HepG2 (cell line): ENCODE measurements around the gene TFAP2E. TPM values are rescaled to one million over a fixed set of nuclear protein-coding genes. Genes with fewer than 3 reads are reported as not detected.
A peak's percentile ranks its signal among the peaks of the same experiment; 100 is the strongest.

ENCODE experiments used
- CENPBD1 ChIP-seq: sonication (generic); formaldehyde crosslinking; IDR thresholded peaks from 2 replicates; pipeline ENCODE4 v1.8.0; 2022; ENCODE audit warnings: missing genetic modification reagents, low read depth, mild to moderate bottlenecking, borderline replicate concordance
- DNMT1 ChIP-seq: sonication (generic); formaldehyde crosslinking; IDR thresholded peaks from 2 replicates; pipeline ENCODE4 v1.5.1; 2020; ENCODE audit warnings: mild to moderate bottlenecking, missing genetic modification reagents
- DR1 ChIP-seq: sonication (generic); formaldehyde crosslinking; IDR thresholded peaks from 2 replicates; pipeline ENCODE4 v1.8.0; 2021; ENCODE audit warnings: mild to moderate bottlenecking, missing genetic modification reagents, inconsistent platforms
- GATAD2A ChIP-seq: IDR thresholded peaks from 2 replicates; pipeline ENCODE4 v1.6.1; 2016
- GZF1 ChIP-seq: sonication (generic); formaldehyde crosslinking; IDR thresholded peaks from 2 replicates; pipeline ENCODE4 v1.5.1; 2020; ENCODE audit warnings: mild to moderate bottlenecking, missing genetic modification reagents
- HMG20A ChIP-seq: IDR thresholded peaks from 2 replicates; pipeline ENCODE4 v1.6.1; 2016; ENCODE audit warnings: borderline replicate concordance
- HMGA1 ChIP-seq: sonication (generic); formaldehyde crosslinking; conservative IDR thresholded peaks from 2 replicates; pipeline ENCODE4 v1.4.0; 2020; ENCODE audit warnings: missing genetic modification reagents
- ISL2 ChIP-seq: sonication (generic); formaldehyde crosslinking; IDR thresholded peaks from 2 replicates; pipeline ENCODE4 v1.5.0; 2020; ENCODE audit warnings: missing genetic modification reagents
- MEIS2 ChIP-seq: sonication (generic); formaldehyde crosslinking; IDR thresholded peaks from 2 replicates; pipeline ENCODE4 v1.9.0; 2021; ENCODE audit warnings: mild to moderate bottlenecking, missing genetic modification reagents
- MXI1 ChIP-seq: IDR thresholded peaks from 3 replicates; pipeline ENCODE4 v1.6.1; 2012; ENCODE audit warnings: low read depth, low read length, inconsistent platforms, borderline replicate concordance
- NCOA1 ChIP-seq: sonication (generic); formaldehyde crosslinking; IDR thresholded peaks from 2 replicates; pipeline ENCODE4 v1.9.0; 2021; ENCODE audit warnings: missing genetic modification reagents
- NONO ChIP-seq, 2 experiments: fragments of 450-650 bp in 1 of 2; sonication (generic) in 1 of 2; formaldehyde crosslinking in 1 of 2; IDR thresholded peaks in 1 of 2; conservative IDR thresholded peaks in 1 of 2; 2 replicates each; pipeline versions ENCODE4 v1.6.1 to v1.8.0; 2017 to 2022; ENCODE audit warnings: mild to moderate bottlenecking in 1 of 2, missing genetic modification reagents in 1 of 2, moderate library complexity in 1 of 2
- PAXIP1 ChIP-seq: sonication (generic); formaldehyde crosslinking; conservative IDR thresholded peaks from 2 replicates; pipeline ENCODE4 v1.4.0; 2020; ENCODE audit warnings: mild to moderate bottlenecking, missing genetic modification reagents, moderate library complexity
- SMAD9 ChIP-seq: sonication (generic); formaldehyde crosslinking; IDR thresholded peaks from 2 replicates; pipeline ENCODE4 v1.5.1; 2020; ENCODE audit warnings: mild to moderate bottlenecking, missing genetic modification reagents
- SOX6 ChIP-seq, 2 experiments: fragments of 450-650 bp in 1 of 2; sonication (generic) in 1 of 2; formaldehyde crosslinking in 1 of 2; IDR thresholded peaks; 2 replicates each; pipeline versions ENCODE4 v1.4.0 to v1.6.1; 2017 to 2020; ENCODE audit warnings: antibody characterized with exemption in 1 of 2, mild to moderate bottlenecking in 1 of 2, missing genetic modification reagents in 1 of 2
- ZBTB34 ChIP-seq: sonication (generic); formaldehyde crosslinking; IDR thresholded peaks from 2 replicates; pipeline ENCODE4 v1.8.0; 2022; ENCODE audit warnings: mild to moderate bottlenecking, missing genetic modification reagents
- ZKSCAN8 ChIP-seq: IDR thresholded peaks from 2 replicates; pipeline ENCODE4 v1.6.1; 2016; ENCODE audit warnings: borderline replicate concordance, missing genetic modification reagents, missing compliant biosample characterization
- ZNF441 ChIP-seq: sonication (generic); formaldehyde crosslinking; IDR thresholded peaks from 2 replicates; pipeline ENCODE4 v1.7.0; 2021; ENCODE audit warnings: missing genetic modification reagents, borderline replicate concordance
- ZNF451 ChIP-seq: sonication (generic); formaldehyde crosslinking; IDR thresholded peaks from 2 replicates; pipeline ENCODE4 v1.5.0; 2020; ENCODE audit warnings: mild to moderate bottlenecking, missing genetic modification reagents
- ZNF530 ChIP-seq: sonication (generic); formaldehyde crosslinking; IDR thresholded peaks from 2 replicates; pipeline ENCODE4 v1.5.0; 2020; ENCODE audit warnings: low read depth, mild to moderate bottlenecking, missing genetic modification reagents
- ZNF550 ChIP-seq: sonication (generic); formaldehyde crosslinking; IDR thresholded peaks from 2 replicates; pipeline ENCODE4 v1.4.0; 2020; ENCODE audit warnings: mild to moderate bottlenecking, missing genetic modification reagents, borderline replicate concordance
- ZNF7 ChIP-seq: IDR thresholded peaks from 2 replicates; pipeline ENCODE4 v1.6.1; 2016; ENCODE audit warnings: missing biosample characterization, missing genetic modification reagents
- ZNF788 ChIP-seq: sonication (generic); formaldehyde crosslinking; IDR thresholded peaks from 2 replicates; pipeline ENCODE4 v1.5.0; 2020; ENCODE audit warnings: mild to moderate bottlenecking, missing genetic modification reagents, borderline replicate concordance
- polyA plus RNA-seq, 8 experiments: library from polyadenylated mRNA; depleted of rRNA in 3 of 8; stranded (reverse) in 7 of 8; unstranded in 1 of 8; fragments of >200 nt; fragmentation: Illumina TruSeq in 4 of 8; extraction: Trizol in 4 of 8; gene quantifications; 2 replicates each; pipeline versions ENCODE4 v1.2.1 to v1.2.3, GENCODE V29; 2011 to 2016; ENCODE audit warnings: low read depth in 4 of 8, missing spikeins in 1 of 8, mixed read lengths in 1 of 8; ENCODE audit not compliant: insufficient read depth in 1 of 8
- total RNA-seq, 5 experiments: library from RNA; depleted of rRNA; stranded (reverse); fragments of >200 nt; fragmentation: Illumina TruSeq; extraction: Trizol; gene quantifications; 2 replicates each; pipeline ENCODE4 v1.2.3, GENCODE V29; 2016; ENCODE audit warnings: low read depth in 1 of 5
- TF ChIP-seq, protein P1 (sequence below): sonication (generic); formaldehyde crosslinking; IDR thresholded peaks from 2 replicates; pipeline ENCODE4 v1.5.0; 2020; ENCODE audit warnings: mild to moderate bottlenecking, missing genetic modification reagents

The TFAP2E gene
- total and polyA plus RNA-seq, 2 of the 13 experiments (the other 11 are each of a cell fraction or from before 2014, with no cell fraction given): 0.31 to 0.41 TPM

DNA sequence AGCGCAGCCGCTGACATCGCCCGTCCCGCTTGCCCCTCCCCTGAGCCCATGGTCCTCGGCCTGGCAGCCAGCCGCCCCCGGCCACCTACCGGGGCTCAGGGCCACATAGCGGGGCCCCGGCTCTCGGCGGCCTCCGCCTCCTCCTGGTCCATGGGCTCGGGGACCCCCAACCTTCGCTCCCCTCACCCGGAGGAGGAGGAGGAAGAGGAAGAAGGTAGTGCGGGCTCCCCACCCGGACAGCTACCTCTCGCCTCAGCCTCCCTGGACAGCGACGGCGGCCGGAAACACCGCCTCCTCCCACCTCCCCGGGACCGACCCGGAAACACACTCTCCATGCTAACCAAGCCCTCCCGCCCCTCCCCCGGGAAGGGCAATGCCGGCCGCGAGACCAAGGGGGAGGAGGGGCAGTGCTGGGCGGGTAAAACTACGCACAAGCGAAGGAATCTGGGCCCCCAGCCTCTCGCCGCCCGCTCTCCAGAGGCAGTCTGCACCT lies 15.9 kb upstream of the TFAP2E start, which contains the start of gene KIAA0319L (continued):
- TF ChIP-seq PAXIP1 (CRISPR knock-in tag) (no peak; the same call in none of the 2 replicates), GZF1 (CRISPR knock-in tag) (no peak; the same call in 1 of the 2 replicates), ZNF550 (no peak), GATAD2A (CRISPR knock-in tag) (no peak; the same call in 1 of the 2 replicates), DR1 (CRISPR knock-in tag) (no peak), ZNF451 (CRISPR knock-in tag) (peak; percentile 75; the same call in 1 of the 2 replicates), ZNF7 (CRISPR knock-in tag) (no peak), NCOA1 (CRISPR knock-in tag) (no peak; the same call in 1 of the 2 replicates), SMAD9 (CRISPR knock-in tag) (no peak), SOX6 (IDR thresholded peaks at IDR 0.05) (no peak), SOX6 (CRISPR knock-in tag; IDR thresholded peaks at IDR 0.05) (peak; percentile 49), ZBTB34 (CRISPR knock-in tag) (no peak), DNMT1 (no peak), HMG20A (CRISPR knock-in tag) (no peak), CENPBD1 (CRISPR knock-in tag) (no peak), MXI1 (no peak), ZKSCAN8 (no peak), ZNF441 (CRISPR knock-in tag) (no peak; the same call in 1 of the 2 replicates), ZNF530 (CRISPR knock-in tag) (no peak), ZNF788 (CRISPR knock-in tag) (no peak), HMGA1 (CRISPR knock-in tag) (no peak), ISL2 (CRISPR knock-in tag) (no peak; the same call in none of the 2 replicates), NONO (IDR thresholded peaks at IDR 0.05) (no peak), NONO (CRISPR knock-in tag; conservative IDR thresholded peaks at IDR 0.05) (no peak), MEIS2 (CRISPR knock-in tag) (peak; percentile 73; the same call in 1 of the 2 replicates)
- TF ChIP-seq, protein P1, sequence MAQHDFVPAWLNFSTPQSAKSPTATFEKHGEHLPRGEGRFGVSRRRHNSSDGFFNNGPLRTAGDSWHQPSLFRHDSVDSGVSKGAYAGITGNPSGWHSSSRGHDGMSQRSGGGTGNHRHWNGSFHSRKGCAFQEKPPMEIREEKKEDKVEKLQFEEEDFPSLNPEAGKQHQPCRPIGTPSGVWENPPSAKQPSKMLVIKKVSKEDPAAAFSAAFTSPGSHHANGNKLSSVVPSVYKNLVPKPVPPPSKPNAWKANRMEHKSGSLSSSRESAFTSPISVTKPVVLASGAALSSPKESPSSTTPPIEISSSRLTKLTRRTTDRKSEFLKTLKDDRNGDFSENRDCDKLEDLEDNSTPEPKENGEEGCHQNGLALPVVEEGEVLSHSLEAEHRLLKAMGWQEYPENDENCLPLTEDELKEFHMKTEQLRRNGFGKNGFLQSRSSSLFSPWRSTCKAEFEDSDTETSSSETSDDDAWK (CRISPR knock-in tag): no peak
